Mesendoderm (in vitro differentiated cells): ENCODE data around the gene GID4.
A peak's percentile ranks its signal among the peaks of the same experiment; 100 is the strongest.

Source experiments
- DNase-seq: peaks from one replicate; pipeline ENCODE4 v3.0.0; 2013
- H2AK5ac ChIP-seq: 2 replicates; pipeline ENCODE4 v1.6.1; 2013; ENCODE audit warnings: low read length, inconsistent platforms
- H2BK120ac ChIP-seq: 2 replicates; pipeline ENCODE4 v1.6.1; 2013; ENCODE audit warnings: low read depth, mild to moderate bottlenecking, low read length, moderate library complexity, mixed read lengths
- H2BK15ac ChIP-seq: replicated peaks from 2 replicates; pipeline ENCODE4 v1.6.1; 2013; ENCODE audit warnings: low read depth, mild to moderate bottlenecking, moderate library complexity
- H2BK5ac ChIP-seq: 2 replicates; pipeline ENCODE4 v1.6.1; 2013; ENCODE audit warnings: low read length, inconsistent platforms
- H3K18ac ChIP-seq: 2 replicates; pipeline ENCODE4 v1.6.1; 2013; ENCODE audit warnings: mild to moderate bottlenecking, low read length, mixed read lengths
- H3K23ac ChIP-seq: one replicate; pipeline ENCODE4 v1.6.1; 2013; ENCODE audit warnings: low read length
- H3K27ac ChIP-seq: 2 replicates; pipeline ENCODE4 v1.5.1; 2013; ENCODE audit warnings: low read depth, mild to moderate bottlenecking, inconsistent platforms, low read length, moderate library complexity
- H3K27me3 ChIP-seq: 2 replicates; pipeline ENCODE4 v1.6.1; 2013; ENCODE audit warnings: low read length, control low read depth, mild to moderate bottlenecking, inconsistent platforms; ENCODE audit not compliant: insufficient read depth, poor library complexity
- H3K36me3 ChIP-seq: 2 replicates; pipeline ENCODE4 v1.6.1; 2013; ENCODE audit warnings: low read length, inconsistent platforms; ENCODE audit not compliant: control insufficient read depth, insufficient read depth
- H3K4ac ChIP-seq: one replicate; pipeline ENCODE4 v1.6.1; 2013; ENCODE audit warnings: low read depth, mild to moderate bottlenecking, low read length, moderate library complexity
- H3K4me1 ChIP-seq: 2 replicates; pipeline ENCODE4 v1.6.1; 2013; ENCODE audit warnings: low read depth, low read length, inconsistent platforms; ENCODE audit not compliant: control insufficient read depth
- H3K4me2 ChIP-seq: 2 replicates; pipeline ENCODE4 v1.6.1; 2013; ENCODE audit warnings: low read length
- H3K4me3 ChIP-seq: 2 replicates; pipeline ENCODE4 v1.5.1; 2013; ENCODE audit warnings: mild to moderate bottlenecking, low read length
- H3K56ac ChIP-seq: one replicate; pipeline ENCODE4 v1.6.1; 2013; ENCODE audit warnings: low read length
- H3K79me1 ChIP-seq: 2 replicates; pipeline ENCODE4 v1.6.1; 2013; ENCODE audit warnings: low read length, inconsistent platforms
- H3K79me2 ChIP-seq: 2 replicates; pipeline ENCODE4 v1.6.1; 2013; ENCODE audit warnings: mild to moderate bottlenecking, low read length; ENCODE audit not compliant: control insufficient read depth, insufficient read depth
- H3K9ac ChIP-seq: 2 replicates; pipeline ENCODE4 v1.6.1; 2013; ENCODE audit warnings: low read length, inconsistent platforms
- H4K5ac ChIP-seq: one replicate; pipeline ENCODE4 v1.6.1; 2013; ENCODE audit warnings: low read length
- H4K8ac ChIP-seq: one replicate; pipeline ENCODE4 v1.6.1; 2013; ENCODE audit warnings: low read depth, mild to moderate bottlenecking, control low read depth, low read length, moderate library complexity
- WGBS: extraction: QIAGEN DNeasy Blood & Tissue Kit; methylation state at CpG from one replicate; pipeline ENCODE4 v1.1.7; 2013; ENCODE audit warnings: low lambda C conversion rate, missing lambda C conversion rate; ENCODE audit not compliant: insufficient coverage; ENCODE audit errors: extremely low coverage; 5-methylcytosine and 5-hydroxymethylcytosine counted together

Gene GID4

GRCh38 chr17:18002171-18002570 is 37.0 kb upstream of the GID4 start:
- no peak overlapping the region for H2BK15ac ChIP-seq
- no CpG with 5 or more reads among the region's 2 CpGs for WGBS

GRCh38 chr17:18004345-18004744 is 34.9 kb upstream of the GID4 start:
- H2BK5ac ChIP-seq: no peak overlapping the region
- no peak overlapping the region for H2BK120ac ChIP-seq
- no CpG with 5 or more reads among the region's 9 CpGs for WGBS
- no peak overlapping the region for H3K4me3 ChIP-seq
- H3K4me1 ChIP-seq: no peaks in the 10 kb centered on the region
- H4K8ac ChIP-seq: no peak overlapping the region
- no peaks in the 10 kb centered on the region for H3K79me1 ChIP-seq
- H4K5ac ChIP-seq: no peak overlapping the region
- no peak overlapping the region for H3K18ac ChIP-seq
- no peak overlapping the region for H3K23ac ChIP-seq
- H2AK5ac ChIP-seq: no peak overlapping the region
- no peak overlapping the region for H3K9ac ChIP-seq
- no peak overlapping the region for H3K27ac ChIP-seq
- no peaks in the 10 kb centered on the region for H3K79me2 ChIP-seq
- H2BK15ac ChIP-seq: no peak overlapping the region
- H3K36me3 ChIP-seq: no peaks in the 10 kb centered on the region
- H3K4me2 ChIP-seq: no peak overlapping the region
- no peaks in the 10 kb centered on the region for H3K27me3 ChIP-seq
- H3K4ac ChIP-seq: no peak overlapping the region
- H3K56ac ChIP-seq: no peak overlapping the region
- no peak for DNase-seq

More at GRCh38 chr17:18002171-18002570, 37.0 kb upstream of the GID4 start:
- Histone ChIP-seq H3K4me2 (no peak overlapping the region), H3K27ac (no peak overlapping the region), H3K36me3 (no peaks in the 10 kb centered on the region), H3K56ac (no peak overlapping the region), H3K79me1 (no peaks in the 10 kb centered on the region), H3K23ac (no peak overlapping the region), H4K5ac (no peak overlapping the region), H3K4me1 (no peaks in the 10 kb centered on the region), H4K8ac (no peak overlapping the region), H2BK120ac (no peak overlapping the region), H3K79me2 (no peaks in the 10 kb centered on the region), H3K4me3 (no peak overlapping the region), H3K27me3 (no peaks in the 10 kb centered on the region), H2BK5ac (no peak overlapping the region), H3K18ac (no peak overlapping the region), H3K9ac (no peak overlapping the region), H2AK5ac (no peak overlapping the region), H3K4ac (no peak overlapping the region)
- DNase-seq: no peak

GRCh38 chr17:18004884-18005305 is 34.3 kb upstream of the GID4 start:
- Histone ChIP-seq H3K4ac (no peak overlapping the region), H2BK5ac (no peak overlapping the region), H2BK15ac (no peak overlapping the region), H3K23ac (no peak overlapping the region), H4K8ac (no peak overlapping the region), H3K4me1 (peaks cover 2% of the 10 kb centered on the region), H3K56ac (no peak overlapping the region), H3K9ac (no peak overlapping the region), H3K27ac (no peak overlapping the region), H2BK120ac (no peak overlapping the region), H4K5ac (no peak overlapping the region), H3K27me3 (no peaks in the 10 kb centered on the region), H3K4me3 (no peak overlapping the region), H3K79me2 (no peaks in the 10 kb centered on the region), H3K36me3 (no peaks in the 10 kb centered on the region), H3K79me1 (no peaks in the 10 kb centered on the region), H3K18ac (no peak overlapping the region), H3K4me2 (no peak overlapping the region), H2AK5ac (no peak overlapping the region)
- WGBS: no CpG with 5 or more reads among the region's 9 CpGs
- DNase-seq: peak; percentile 67

- Histone ChIP-seq H2BK5ac (no peak overlapping the region), H4K8ac (no peak overlapping the region), H2BK120ac (no peak overlapping the region), H3K4me1 (peaks cover 3% of the 10 kb centered on the region), H4K5ac (no peak overlapping the region), H3K27ac (no peak overlapping the region), H3K79me1 (no peaks in the 10 kb centered on the region), H3K27me3 (no peaks in the 10 kb centered on the region), H3K79me2 (no peaks in the 10 kb centered on the region), H3K4ac (no peak overlapping the region), H3K9ac (no peak overlapping the region), H3K4me3 (no peak overlapping the region), H3K4me2 (no peak overlapping the region), H3K36me3 (no peaks in the 10 kb centered on the region), H2AK5ac (no peak overlapping the region), H2BK15ac (no peak overlapping the region), H3K23ac (no peak overlapping the region), H3K18ac (no peak overlapping the region), H3K56ac (no peak overlapping the region)
- DNase-seq: no peak
- no CpG with 5 or more reads among the region's 3 CpGs for WGBS
Measured at GRCh38 chr17:18005496-18005895, 33.7 kb upstream of the GID4 start.

GRCh38 chr17:18006495-18007239 is 32.5 kb upstream of the GID4 start:
- Histone ChIP-seq H3K18ac (no peak overlapping the region), H3K23ac (no peak overlapping the region), H3K4me2 (no peak overlapping the region), H3K56ac (no peak overlapping the region), H3K36me3 (no peaks in the 10 kb centered on the region), H3K27me3 (no peaks in the 10 kb centered on the region), H3K79me2 (no peaks in the 10 kb centered on the region), H2BK120ac (no peak overlapping the region), H3K4me3 (no peak overlapping the region), H3K79me1 (no peaks in the 10 kb centered on the region), H3K9ac (no peak overlapping the region), H3K4ac (no peak overlapping the region), H2BK15ac (no peak overlapping the region), H3K4me1 (peaks cover 3% of the 10 kb centered on the region), H2AK5ac (no peak overlapping the region), H3K27ac (no peak overlapping the region), H4K8ac (no peak overlapping the region), H4K5ac (no peak overlapping the region), H2BK5ac (no peak overlapping the region)
- no CpG with 5 or more reads among the region's 31 CpGs for WGBS
- DNase-seq: peak; percentile 47
